ENCODE results near the gene MINPP1. TPM values are rescaled to one million over a fixed set of nuclear protein-coding genes. Genes with fewer than 3 reads are reported as not detected.

MINPP1 gene
- total RNA-seq, 1 experiment from 2014 or later, result 14.3 TPM

DNA sequence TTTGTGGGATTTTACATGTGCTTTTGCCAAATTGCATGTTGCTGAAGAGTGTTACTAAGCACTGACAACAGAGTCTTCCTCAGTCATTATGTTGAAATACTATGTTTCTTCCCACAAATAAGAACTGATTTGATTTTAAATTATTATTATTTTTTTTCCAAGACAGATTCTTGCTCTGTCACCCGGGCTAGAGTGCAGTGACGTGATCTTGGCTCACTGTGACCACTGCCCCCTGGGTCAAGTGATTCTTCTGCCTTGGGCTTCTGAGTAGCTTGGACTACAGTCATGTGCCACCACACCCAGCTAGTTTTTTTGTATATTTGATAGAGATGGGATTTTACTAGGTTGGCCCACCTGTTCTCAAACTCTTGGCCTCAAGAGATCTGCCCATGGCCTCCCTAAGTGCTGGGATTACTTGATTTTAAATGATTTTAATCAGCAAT, 42.3 kb downstream of the MINPP1 start:
- Histone ChIP-seq H3K9ac (ENCODE audit: low read length) (peak overlapping the region; percentile 75), H4K20me1 (ENCODE audit: low read length) (no peaks in the 10 kb centered on the region), H3K4me3 (ENCODE audit: low read length) (0 out of 2 replicates have a peak overlapping the region, but pooled peaks have one; percentile 19), H3K36me3 (ENCODE audit: low read depth, low read length) (peaks cover 11% of the 10 kb centered on the region), H3K4me1 (ENCODE audit: insufficient read depth, low read length) (peaks cover 58% of the 10 kb centered on the region), H3K27ac (ENCODE audit: low read length) (peak overlapping the region; percentile 98), H3K27me3 (ENCODE audit: low read length) (no peaks in the 10 kb centered on the region), H3K4me2 (ENCODE audit: low read length) (peak overlapping the region; percentile 79), H2AFZ (ENCODE audit: low read length) (no peak overlapping the region), H3K9me3 (ENCODE audit: low read length) (no peaks in the 10 kb centered on the region), H3K79me2 (ENCODE audit: low read length) (peaks cover 10% of the 10 kb centered on the region; the same call in 1 of the 2 replicates), H3K9me2 (replicated peaks; ENCODE audit: low read length) (no peaks in the 10 kb centered on the region), H3F3A (ENCODE audit: low read length, unreplicated experiment) (peaks cover 10% of the 10 kb centered on the region)
- TF ChIP-seq EZH2phosphoT487 (IDR thresholded peaks at IDR 0.05; ENCODE audit: borderline replicate concordance, low read length) (no peak), EZH2 (IDR thresholded peaks at IDR 0.05; ENCODE audit: low read length, unreplicated experiment) (no peak)
- TF ChIP-seq, protein P1, sequence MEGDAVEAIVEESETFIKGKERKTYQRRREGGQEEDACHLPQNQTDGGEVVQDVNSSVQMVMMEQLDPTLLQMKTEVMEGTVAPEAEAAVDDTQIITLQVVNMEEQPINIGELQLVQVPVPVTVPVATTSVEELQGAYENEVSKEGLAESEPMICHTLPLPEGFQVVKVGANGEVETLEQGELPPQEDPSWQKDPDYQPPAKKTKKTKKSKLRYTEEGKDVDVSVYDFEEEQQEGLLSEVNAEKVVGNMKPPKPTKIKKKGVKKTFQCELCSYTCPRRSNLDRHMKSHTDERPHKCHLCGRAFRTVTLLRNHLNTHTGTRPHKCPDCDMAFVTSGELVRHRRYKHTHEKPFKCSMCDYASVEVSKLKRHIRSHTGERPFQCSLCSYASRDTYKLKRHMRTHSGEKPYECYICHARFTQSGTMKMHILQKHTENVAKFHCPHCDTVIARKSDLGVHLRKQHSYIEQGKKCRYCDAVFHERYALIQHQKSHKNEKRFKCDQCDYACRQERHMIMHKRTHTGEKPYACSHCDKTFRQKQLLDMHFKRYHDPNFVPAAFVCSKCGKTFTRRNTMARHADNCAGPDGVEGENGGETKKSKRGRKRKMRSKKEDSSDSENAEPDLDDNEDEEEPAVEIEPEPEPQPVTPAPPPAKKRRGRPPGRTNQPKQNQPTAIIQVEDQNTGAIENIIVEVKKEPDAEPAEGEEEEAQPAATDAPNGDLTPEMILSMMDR (conservative IDR thresholded peaks at IDR 0.05; ENCODE audit: low read depth, low read length), result no peak
- peak; percentile 76 for DNase-seq
- ChIA-PET POLR2A (ENCODE audit: unreplicated experiment) (no interaction called here), CTCF (no interaction called here)
- BruUV-seq (replicated peaks), result no TSS peak
- ATAC-seq, result peak; percentile 65
- intact Hi-C loops (cut with micrococcal nuclease), result loop anchor here (5.0 kb wide), 1 partner anchor 45 kb away; no protein-coding TSS in a partner anchor

DNA sequence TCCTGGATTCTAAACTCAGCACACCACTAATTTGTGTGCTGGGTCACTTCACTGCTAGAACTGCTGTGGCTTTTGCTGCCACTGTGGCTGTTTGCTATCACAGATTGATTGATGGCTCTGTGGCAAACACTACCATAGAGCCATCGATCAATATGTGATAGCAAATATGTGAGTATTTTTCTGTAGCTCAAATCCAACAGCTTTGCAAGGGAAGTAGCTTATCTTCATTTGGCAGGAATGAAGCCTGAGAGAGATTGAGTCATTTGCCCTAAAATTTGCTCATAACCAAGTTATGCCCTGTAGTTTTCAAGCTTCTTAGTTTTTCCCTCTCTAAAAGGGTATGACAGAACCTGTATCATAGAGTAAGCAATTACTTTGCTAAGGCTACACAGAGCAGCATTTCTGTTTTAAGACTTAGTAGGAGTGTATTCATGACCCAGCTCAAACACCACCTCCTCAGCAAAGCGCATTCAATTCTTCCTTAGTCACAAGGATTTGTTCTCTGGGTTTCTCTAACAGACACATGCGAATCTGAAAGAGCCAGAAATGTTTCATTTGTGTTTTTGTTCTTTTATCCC, 43.1 kb downstream of the MINPP1 start:
- POLR2A ChIA-PET (ENCODE audit: unreplicated experiment), result interaction anchor here (0.6 kb wide), 1 partner anchor 315 kb away, joined by 5 read pairs; the partner anchor contains the start of genes KLLN and PTEN

More for the DNA sequence above, 43.1 kb downstream of the MINPP1 start:
- H3K27ac ChIP-seq (ENCODE audit: low read length), result peak overlapping the region; percentile 98
- peak overlapping the region; percentile 79 for H3K4me2 ChIP-seq (ENCODE audit: low read length)
- peak; percentile 87 for DNase-seq
- H3K4me1 ChIP-seq (ENCODE audit: insufficient read depth, low read length), result peaks cover 54% of the 10 kb centered on the region
- H3K9me3 ChIP-seq (ENCODE audit: low read length), result no peaks in the 10 kb centered on the region
- peak; percentile 89 for ATAC-seq
- peak overlapping the region; percentile 75 for H3K9ac ChIP-seq (ENCODE audit: low read length)
- CTCF ChIA-PET, result interaction anchor here (0.7 to 1.1 kb wide), 3 partner anchors 10 to 145 kb away, joined by 3 to 5 read pairs (median 5); no protein-coding TSS in a partner anchor
- H3K36me3 ChIP-seq (ENCODE audit: low read depth, low read length), result peaks cover 9% of the 10 kb centered on the region
- peak overlapping the region; percentile 53; the same call in 1 of the 2 replicates for H2AFZ ChIP-seq (ENCODE audit: low read length)
- peaks cover 10% of the 10 kb centered on the region; the same call in 1 of the 2 replicates for H3K79me2 ChIP-seq (ENCODE audit: low read length)
- H3K9me2 ChIP-seq (replicated peaks; ENCODE audit: low read length), result no peaks in the 10 kb centered on the region
- peak overlapping the region; percentile 61 for H3K4me3 ChIP-seq (ENCODE audit: low read length)
- TF ChIP-seq EZH2phosphoT487 (IDR thresholded peaks at IDR 0.05; ENCODE audit: borderline replicate concordance, low read length) (no peak), EZH2 (IDR thresholded peaks at IDR 0.05; ENCODE audit: low read length, unreplicated experiment) (no peak)
- TF ChIP-seq, protein P1 (conservative IDR thresholded peaks at IDR 0.05; ENCODE audit: low read depth, low read length), result no peak
- peaks cover 10% of the 10 kb centered on the region for H3F3A ChIP-seq (ENCODE audit: low read length, unreplicated experiment)
- H3K27me3 ChIP-seq (ENCODE audit: low read length), result no peaks in the 10 kb centered on the region
- H4K20me1 ChIP-seq (ENCODE audit: low read length), result no peaks in the 10 kb centered on the region
- intact Hi-C loops (cut with micrococcal nuclease), result loop anchor here (2.0 to 5.0 kb wide), 2 partner anchors 44 to 109 kb away; no protein-coding TSS in a partner anchor
- BruUV-seq (replicated peaks), result no TSS peak

Measured in PC-3 (cell line).